PC-9 (cell line): ENCODE measurements around the gene DUSP14. TPM values are rescaled to one million over a fixed set of nuclear protein-coding genes. Genes with fewer than 3 reads are reported as not detected.

Experiments used
- BruUV-seq: library from RNA; stranded (reverse); fragments of 400-500 nt; replicated peaks from 2 replicates; lab custom pipeline; 2021; lab: Mats Ljungman, UMichigan
- CTCF ChIA-PET: fragments of 300-600 bp; sonication (Branson Sonifier 250); formaldehyde crosslinking; loops from one replicate; lab custom pipeline; 2022; ENCODE audit warnings: antibody characterized with exemption; lab: Charles Lee
- POLR2A ChIA-PET: fragments of 300-600 bp; sonication (Branson Sonifier 250); formaldehyde crosslinking; loops from one replicate; lab custom pipeline; 2022; ENCODE audit warnings: antibody characterized with exemption; ENCODE audit not compliant: unreplicated experiment; lab: Charles Lee
- DNase-seq, 2 experiments: peaks; one replicate each; pipeline versions ENCODE4 v3.0.0 to v3.0.0-alpha.2; 2015 to 2022; ENCODE audit warnings: mixed read lengths in 1 of 2
- H2AFZ ChIP-seq: fragments of 200-600 bp; sonication (generic); 2 replicates; pipeline ENCODE4 v1.8.1; 2017; ENCODE audit warnings: antibody characterized with exemption
- H3F3A ChIP-seq: fragments of 200-600 bp; sonication (generic); 2 replicates; pipeline ENCODE4 v1.8.1; 2017; ENCODE audit warnings: antibody characterized with exemption, mild to moderate bottlenecking, low read depth; ENCODE audit not compliant: insufficient read depth
- H3K27ac ChIP-seq: fragments of 200-600 bp; sonication (generic); 2 replicates; pipeline ENCODE4 v1.6.1; 2016; ENCODE audit warnings: mixed run types
- H3K27me3 ChIP-seq: fragments of 200-600 bp; sonication (generic); 2 replicates; pipeline ENCODE4 v1.6.1; 2016; ENCODE audit warnings: low read depth, mixed run types; ENCODE audit not compliant: insufficient read depth
- H3K36me3 ChIP-seq: fragments of 200-600 bp; sonication (generic); 2 replicates; pipeline ENCODE4 v1.6.1; 2016; ENCODE audit warnings: low read depth, mixed run types
- H3K4me1 ChIP-seq: fragments of 200-600 bp; sonication (generic); replicated peaks from 2 replicates; pipeline ENCODE4 v1.6.1; 2016; ENCODE audit warnings: mixed run types; ENCODE audit not compliant: insufficient read depth
- H3K4me2 ChIP-seq: fragments of 200-600 bp; sonication (generic); 2 replicates; pipeline ENCODE4 v1.6.1; 2017; ENCODE audit warnings: mixed run types
- H3K4me3 ChIP-seq: fragments of 200-600 bp; sonication (generic); 2 replicates; pipeline ENCODE4 v1.6.1; 2016; ENCODE audit warnings: mixed run types
- H3K79me2 ChIP-seq: fragments of 200-600 bp; sonication (generic); 2 replicates; pipeline ENCODE4 v1.6.1; 2017; ENCODE audit warnings: low read depth, mixed run types
- H3K9me2 ChIP-seq: fragments of 200-600 bp; sonication (generic); 2 replicates; pipeline ENCODE4 v1.8.1; 2017; ENCODE audit warnings: mild to moderate bottlenecking; ENCODE audit not compliant: insufficient read depth
- H3K9me3 ChIP-seq: fragments of 200-600 bp; sonication (generic); 2 replicates; pipeline ENCODE4 v1.8.1; 2016; ENCODE audit warnings: low read depth; ENCODE audit not compliant: insufficient read depth
- H4K20me1 ChIP-seq: fragments of 200-600 bp; sonication (generic); 2 replicates; pipeline ENCODE4 v1.8.1; 2017; ENCODE audit not compliant: insufficient read depth
- CTCF ChIP-seq: fragments of 200-600 bp; sonication (generic); conservative IDR thresholded peaks from 2 replicates; pipeline ENCODE4 v1.6.1; 2017; ENCODE audit warnings: mixed run types, antibody characterized with exemption, mild to moderate bottlenecking, moderate library complexity
- EZH2 ChIP-seq: fragments of 200-600 bp; sonication (generic); IDR thresholded peaks from 2 replicates; pipeline ENCODE4 v1.8.0; 2017; ENCODE audit warnings: antibody characterized with exemption, low read depth
- intact Hi-C: fragments of 100-400 bp; cut with micrococcal nuclease; formaldehyde crosslinking; loops from one replicate; pipeline ENCODE4 v1.10.0; 2022; ENCODE audit not compliant: unreplicated experiment
- total RNA-seq: library from RNA; stranded (reverse); gene quantifications from 2 replicates; pipeline ENCODE4 v1.2.3, GENCODE V29; 2021

DUSP14 gene
- total RNA-seq, 1 experiment from 2014 or later: 23.3 TPM

- Histone ChIP-seq H3K9me2 (no peaks in the 10 kb centered on the region), H4K20me1 (no peaks in the 10 kb centered on the region), H2AFZ (no peak overlapping the region), H3K27me3 (no peaks in the 10 kb centered on the region), H3K4me1 (peaks cover 6% of the 10 kb centered on the region; the same call in 1 of the 2 replicates), H3K79me2 (no peaks in the 10 kb centered on the region), H3K27ac (no peak overlapping the region), H3K4me2 (no peak overlapping the region), H3K36me3 (peaks cover 13% of the 10 kb centered on the region; the same call in 1 of the 2 replicates), H3F3A (no peaks in the 10 kb centered on the region), H3K9me3 (no peaks in the 10 kb centered on the region), H3K4me3 (no peak overlapping the region)
- ChIA-PET CTCF (no interaction called here), POLR2A (no interaction called here)
- no TSS peak for BruUV-seq
- TF ChIP-seq CTCF (no peak), EZH2 (no peak)
- intact Hi-C loops: no loop called here
- DNase-seq: no peak
Observed at GRCh38 chr17:37545486-37545885, 55.8 kb downstream of the DUSP14 start.

GRCh38 chr17:37546302-37546701, 56.6 kb downstream of the DUSP14 start:
- H3K9me3 ChIP-seq: no peaks in the 10 kb centered on the region
- CTCF ChIA-PET: no interaction called here
- H3K36me3 ChIP-seq: peaks cover 7% of the 10 kb centered on the region; the same call in 1 of the 2 replicates
- no peaks in the 10 kb centered on the region for H3K79me2 ChIP-seq
- H3F3A ChIP-seq: no peaks in the 10 kb centered on the region
- intact Hi-C loops: no loop called here
- no peaks in the 10 kb centered on the region for H4K20me1 ChIP-seq
- peaks cover 6% of the 10 kb centered on the region; the same call in 1 of the 2 replicates for H3K4me1 ChIP-seq
- H3K4me2 ChIP-seq: no peak overlapping the region
- TF ChIP-seq CTCF (no peak), EZH2 (no peak)
- no peaks in the 10 kb centered on the region for H3K27me3 ChIP-seq
- POLR2A ChIA-PET: no interaction called here
- no peak overlapping the region for H3K27ac ChIP-seq
- no peak overlapping the region for H2AFZ ChIP-seq
- BruUV-seq: no TSS peak
- H3K4me3 ChIP-seq: no peak overlapping the region
- no peaks in the 10 kb centered on the region for H3K9me2 ChIP-seq
- no peak for DNase-seq

- Histone ChIP-seq H2AFZ (no peak overlapping the region), H3K9me2 (no peaks in the 10 kb centered on the region), H3K27me3 (no peaks in the 10 kb centered on the region), H3K4me1 (no peaks in the 10 kb centered on the region), H3K9me3 (no peaks in the 10 kb centered on the region), H4K20me1 (no peaks in the 10 kb centered on the region), H3K27ac (no peak overlapping the region), H3K36me3 (peaks cover 4% of the 10 kb centered on the region; the same call in 1 of the 2 replicates), H3K4me2 (no peak overlapping the region), H3F3A (no peaks in the 10 kb centered on the region), H3K4me3 (no peak overlapping the region), H3K79me2 (no peaks in the 10 kb centered on the region)
- no peak for DNase-seq
- ChIA-PET POLR2A (no interaction called here), CTCF (no interaction called here)
- BruUV-seq: no TSS peak
- intact Hi-C loops: no loop called here
- TF ChIP-seq EZH2: no peak
- TF ChIP-seq CTCF: no peak
Observed at GRCh38 chr17:37547986-37548385, 58.3 kb downstream of the DUSP14 start.
